Fibroblast of skin of abdomen (primary cell): ENCODE results near the gene GMPS. TPM values are rescaled to one million over a fixed set of nuclear protein-coding genes. Genes with fewer than 3 reads are reported as not detected.
"Not testable (repeated sequence)": the region's sequence is repeated elsewhere in the genome, so short reads cannot be mapped to it uniquely, and the experiment has no call there.

Experiments
- DNase-seq: peaks from one replicate; pipeline ENCODE4 v3.0.0-alpha.2; 2013
- polyA plus RNA-seq, 2 experiments: library from polyadenylated mRNA; unstranded; fragments of 120-200 nt; gene quantifications; one replicate each; pipeline ENCODE4 v1.2.1, GENCODE V29; 2013; ENCODE audit not compliant: insufficient read length in 2 of 2

The GMPS gene
- 71.9 TPM for polyA plus RNA-seq (2013, experiment 1 of 2; ENCODE audit: insufficient read length)
- polyA plus RNA-seq (2013, experiment 2 of 2; ENCODE audit: insufficient read length), result 73.4 TPM

DNA sequence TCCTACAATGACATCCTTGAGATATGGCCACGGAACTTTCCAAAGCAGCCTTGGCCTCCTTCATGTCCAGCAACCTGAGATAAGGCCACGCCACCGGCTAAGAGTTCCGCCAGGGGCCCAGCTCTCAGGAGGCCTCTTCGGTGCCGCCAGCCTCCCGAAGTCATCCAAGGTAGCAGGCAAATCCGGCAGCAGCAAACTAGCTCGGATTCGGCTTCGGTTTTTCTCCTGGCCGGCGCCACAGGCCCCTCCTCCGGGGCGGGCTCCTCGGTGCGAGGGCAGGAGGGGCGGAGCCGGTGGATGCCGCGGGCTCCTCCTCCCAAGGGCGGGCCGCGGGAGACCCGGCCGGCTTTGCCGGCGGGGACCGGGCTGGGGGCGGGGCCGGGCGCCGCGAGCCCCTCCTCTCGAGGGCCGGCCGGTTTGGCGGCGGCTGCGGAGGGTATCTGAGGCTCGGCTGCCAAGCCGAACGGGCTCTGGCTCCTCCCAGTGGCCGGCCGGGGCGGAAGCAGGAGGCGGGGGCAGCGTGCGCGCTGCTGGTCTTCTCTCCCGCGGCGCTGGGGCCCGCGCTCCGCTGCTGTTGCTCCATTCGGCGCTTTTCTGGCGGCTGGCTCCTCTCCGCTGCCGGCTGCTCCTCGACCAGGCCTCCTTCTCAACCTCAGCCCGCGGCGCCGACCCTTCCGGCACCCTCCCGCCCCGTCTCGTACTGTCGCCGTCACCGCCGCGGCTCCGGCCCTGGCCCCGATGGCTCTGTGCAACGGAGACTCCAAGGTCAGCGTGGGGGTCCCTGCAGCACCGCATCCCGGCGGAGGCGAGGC is at the start of gene GMPS:
TSS of gene GMPS (plus strand) at position 518 of the 812 bp plus-strand sequence. CDS start at position 739, 221 bp downstream.
- DNase-seq, result peak; percentile 96

DNA sequence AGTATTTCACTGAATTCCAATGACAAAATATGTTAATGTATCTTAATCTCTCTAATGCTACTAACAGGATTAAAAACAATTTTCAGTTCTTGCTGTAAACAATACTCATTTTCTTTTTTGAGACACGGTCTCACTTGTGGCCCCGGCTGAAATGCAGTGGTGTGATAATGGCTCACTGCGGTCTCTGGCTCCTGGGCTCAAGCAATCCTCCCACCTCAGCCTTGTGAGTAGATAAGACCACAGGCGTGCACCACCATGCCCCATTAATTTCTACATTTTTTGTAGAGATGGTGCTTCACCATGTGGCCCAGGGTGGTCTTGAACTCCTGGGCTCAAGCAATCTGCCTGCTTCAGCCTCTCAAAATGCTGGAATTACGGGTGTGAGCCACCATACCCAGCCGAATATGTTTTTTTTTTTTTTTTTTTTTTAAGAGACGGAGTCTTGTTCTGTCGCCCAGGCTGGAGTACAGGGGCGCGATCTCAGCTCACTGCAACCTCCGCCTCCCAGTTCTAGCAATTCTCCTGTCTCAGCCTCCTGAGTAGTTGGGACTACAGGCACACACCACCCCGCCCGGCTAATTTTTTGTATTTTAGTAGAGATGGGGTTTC is 41.9 kb upstream of the GMPS start:
- DNase-seq, result not testable (repeated sequence)

DNA sequence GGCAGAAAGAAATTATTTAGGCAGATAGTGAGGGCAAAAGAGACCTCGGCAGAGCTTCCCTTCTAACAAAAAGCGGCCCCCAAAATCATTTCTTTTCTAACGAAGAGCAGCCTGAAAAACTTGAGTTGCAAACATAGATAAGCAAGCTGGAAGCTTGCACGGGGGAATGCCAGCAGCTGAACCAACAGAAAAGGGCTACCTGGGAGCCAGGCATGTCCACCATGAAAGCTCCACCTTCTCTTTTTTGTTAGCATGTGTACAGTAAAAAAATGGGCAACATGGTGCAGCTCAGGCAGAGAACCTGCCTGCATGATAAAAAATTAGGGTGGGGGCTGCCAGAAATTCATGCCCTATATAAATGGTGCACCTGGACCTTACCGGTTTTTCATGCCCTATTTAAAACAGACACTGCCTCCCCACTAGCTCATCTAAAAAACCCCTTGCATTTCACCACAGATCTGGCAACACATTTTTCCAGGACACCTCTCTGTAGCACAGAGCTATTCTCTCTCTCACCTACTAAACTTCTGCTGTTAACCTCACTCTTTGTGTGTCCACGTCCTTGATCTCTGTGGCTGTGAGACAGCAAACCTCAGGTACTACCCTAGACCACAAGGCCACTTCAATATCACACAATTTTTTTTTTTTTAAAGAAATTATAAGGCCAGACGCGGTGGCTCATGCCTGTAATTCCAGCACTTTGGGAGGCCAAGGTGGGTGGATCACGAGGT is 34.9 kb upstream of the GMPS start:
- DNase-seq, result no peak

DNA sequence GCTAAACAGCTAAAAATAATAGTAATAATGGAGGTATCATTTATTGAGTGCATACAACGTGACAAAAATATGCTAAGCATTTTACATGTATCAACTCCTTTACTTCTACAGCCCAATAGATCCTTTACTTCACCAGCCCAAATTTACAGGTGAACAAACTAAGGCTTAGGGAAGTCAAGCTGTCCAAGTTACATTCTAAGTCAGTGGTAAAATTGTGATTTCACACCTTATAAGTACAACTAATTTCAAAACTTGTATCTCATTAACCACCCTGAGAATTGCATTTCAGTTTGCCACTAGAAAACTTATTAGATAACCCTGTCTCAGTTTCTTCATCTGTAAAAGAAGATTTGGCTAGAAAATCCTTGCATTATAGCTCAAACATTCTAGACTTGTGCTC is 26.9 kb upstream of the GMPS start:
- no peak for DNase-seq

DNA sequence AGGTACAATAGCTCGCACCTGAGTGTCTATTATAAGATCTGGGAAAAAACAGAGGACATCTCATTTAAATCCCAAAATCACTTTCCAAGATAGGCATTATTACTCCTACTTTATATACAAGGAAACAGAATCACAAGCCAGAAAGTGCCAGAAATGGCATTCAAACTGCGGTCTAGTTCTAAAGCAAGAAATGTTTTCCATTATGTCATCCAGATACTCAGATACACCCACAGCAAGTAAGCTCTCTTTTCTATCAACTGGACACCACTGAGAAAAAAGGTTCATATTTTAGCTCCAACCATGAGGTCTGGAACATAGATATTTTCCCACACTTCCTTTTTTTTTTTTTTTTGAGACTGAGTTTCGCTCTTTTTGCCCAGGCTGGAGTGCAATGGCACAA is 24.3 kb upstream of the GMPS start:
- no peak for DNase-seq

DNA sequence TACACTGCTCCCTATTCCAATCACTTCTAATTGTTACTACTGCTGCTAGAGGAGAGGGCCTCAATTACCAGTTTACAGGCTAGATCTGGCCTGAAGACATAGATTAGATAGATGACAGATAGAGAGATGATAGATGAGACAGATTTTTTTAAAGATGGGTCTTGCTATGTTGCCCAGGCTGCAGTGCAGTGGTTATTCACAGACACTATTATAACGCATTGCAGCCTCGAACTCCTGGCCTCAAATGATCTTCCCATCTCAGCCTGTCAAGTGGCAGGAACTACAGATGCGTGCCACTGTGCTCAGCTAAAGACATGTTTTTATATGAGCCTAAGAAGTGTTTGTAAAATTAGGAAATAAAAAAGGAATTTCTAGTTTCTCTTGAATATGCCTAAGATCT is 22.5 kb upstream of the GMPS start:
- DNase-seq, result no peak

DNA sequence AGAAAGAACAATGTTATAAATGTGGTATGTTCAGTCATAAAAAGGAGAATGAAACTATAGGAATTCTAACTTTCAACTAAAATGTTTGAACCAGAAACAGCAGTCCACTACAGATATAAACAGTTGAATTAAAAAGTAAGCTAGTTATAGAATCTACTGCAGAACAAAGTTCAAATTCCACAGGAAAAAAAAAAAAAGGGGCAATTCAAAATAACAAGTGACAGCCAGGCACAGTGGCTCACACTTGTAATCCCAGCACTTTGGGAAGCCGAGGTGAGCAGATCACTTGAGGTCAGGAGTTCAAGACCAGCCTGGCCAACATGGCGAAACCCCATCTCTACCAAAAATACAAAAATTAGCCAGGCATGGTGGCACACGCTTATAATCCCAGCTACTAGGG is 21.0 kb upstream of the GMPS start:
- DNase-seq, result not testable (repeated sequence)

DNA sequence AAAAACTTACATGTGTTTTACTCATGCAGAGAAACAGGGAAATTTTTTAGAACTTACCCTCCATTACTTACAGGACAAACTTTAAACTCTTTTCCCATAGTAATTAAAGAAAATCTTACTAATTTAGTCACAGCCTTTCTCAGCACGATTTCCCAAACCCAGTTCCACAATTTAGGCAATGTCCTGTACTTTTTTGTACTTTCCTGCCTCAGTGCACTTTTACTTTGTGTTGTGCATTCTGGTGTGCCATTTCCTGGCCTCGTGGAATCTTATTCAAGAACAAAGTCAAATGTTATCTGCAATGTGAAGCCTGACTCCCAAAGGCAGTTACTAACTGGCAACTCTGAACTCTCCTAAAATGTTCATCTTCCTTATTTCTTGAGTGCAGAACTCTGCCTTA is 18.1 kb upstream of the GMPS start:
- no peak for DNase-seq

DNA sequence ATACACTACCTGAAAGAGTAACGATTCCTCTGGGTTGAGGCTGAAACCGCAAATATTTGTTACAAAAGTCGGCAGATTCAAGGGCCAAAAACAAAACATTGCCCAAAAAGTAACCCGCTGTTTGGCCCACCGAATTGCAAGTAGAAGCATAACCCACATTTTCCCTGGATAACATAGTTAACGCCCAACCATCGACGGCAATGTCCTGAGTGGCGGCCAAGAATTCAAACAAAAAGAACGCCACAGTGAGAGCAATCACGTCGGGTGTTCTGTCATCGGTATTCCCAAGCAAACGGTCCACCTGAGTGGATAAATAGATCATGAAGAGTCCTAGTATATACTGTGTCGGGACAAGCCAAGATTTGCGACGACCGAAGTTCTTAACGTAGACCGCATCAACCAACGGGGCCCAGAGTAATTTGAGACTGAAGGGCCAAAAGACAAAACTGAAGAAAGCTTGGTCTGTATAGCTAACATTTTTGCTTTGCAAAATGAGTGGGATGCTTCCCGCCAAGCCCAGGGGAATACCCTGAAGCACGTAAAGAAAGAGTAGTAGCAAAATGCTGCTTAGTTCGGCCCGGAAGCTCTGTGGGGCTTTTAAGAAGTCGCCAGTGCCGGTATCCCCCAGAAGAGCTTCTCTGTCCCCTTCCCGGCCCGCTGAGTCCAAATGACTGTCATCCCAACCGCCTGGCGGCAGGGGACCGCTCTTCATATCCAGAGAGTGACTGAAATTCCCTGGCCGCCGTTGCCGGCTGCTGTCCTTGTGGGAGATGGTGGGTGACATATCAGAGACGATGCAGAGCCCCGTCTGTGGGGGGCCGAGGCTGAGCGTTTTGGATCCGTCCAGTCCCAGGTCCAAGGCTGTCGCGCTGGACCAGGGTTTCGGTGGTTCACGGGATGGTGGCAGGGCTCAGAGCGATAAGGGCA is 17.0 kb upstream of the GMPS start:
- peak; percentile 5 for DNase-seq

DNA sequence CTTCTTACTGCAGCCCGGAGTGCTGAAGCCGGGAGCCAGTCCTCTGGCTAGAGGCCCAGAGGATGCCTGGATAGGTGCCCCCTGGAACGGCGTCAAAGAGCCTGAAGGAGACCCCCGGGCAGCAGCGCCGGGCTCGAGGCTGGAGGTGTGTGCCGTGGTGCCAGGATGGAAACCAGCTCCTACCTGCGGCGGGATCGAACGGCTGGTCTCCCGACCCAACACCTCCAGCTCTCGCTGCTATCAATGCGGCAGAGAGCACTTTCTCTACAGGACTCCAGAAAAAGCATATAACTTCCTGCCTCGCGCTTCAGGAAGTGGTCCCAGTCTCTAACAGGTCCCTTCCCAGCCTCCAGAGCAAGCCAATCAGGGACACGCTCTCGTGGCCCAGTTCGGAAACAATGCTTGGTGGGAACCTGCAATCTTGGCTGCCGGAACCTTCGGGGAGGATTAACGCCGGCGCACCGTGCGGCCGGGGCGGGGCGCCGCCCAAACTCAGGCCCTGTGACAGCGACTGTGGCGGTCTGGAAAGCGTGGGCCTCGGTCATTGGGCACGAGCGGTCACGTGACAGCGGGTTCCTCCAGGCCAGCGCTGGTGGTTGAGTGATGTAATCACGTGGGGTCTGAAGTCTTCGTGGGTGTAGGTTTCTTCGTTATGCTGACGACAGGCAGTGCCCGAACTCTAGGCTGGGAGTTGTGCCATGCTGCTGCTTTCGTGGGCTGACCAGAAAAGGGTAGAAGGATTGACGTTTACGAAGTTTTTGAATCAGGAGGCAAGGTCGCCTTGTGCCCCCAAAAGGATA is 16.1 kb upstream of the GMPS start, which contains the start of gene SLC33A1:
TSS of gene SLC33A1 (minus strand) at position 287 of the 800 bp plus-strand sequence. CDS start 430 bp downstream, outside the sequence.
- DNase-seq, result peak; percentile 100

DNA sequence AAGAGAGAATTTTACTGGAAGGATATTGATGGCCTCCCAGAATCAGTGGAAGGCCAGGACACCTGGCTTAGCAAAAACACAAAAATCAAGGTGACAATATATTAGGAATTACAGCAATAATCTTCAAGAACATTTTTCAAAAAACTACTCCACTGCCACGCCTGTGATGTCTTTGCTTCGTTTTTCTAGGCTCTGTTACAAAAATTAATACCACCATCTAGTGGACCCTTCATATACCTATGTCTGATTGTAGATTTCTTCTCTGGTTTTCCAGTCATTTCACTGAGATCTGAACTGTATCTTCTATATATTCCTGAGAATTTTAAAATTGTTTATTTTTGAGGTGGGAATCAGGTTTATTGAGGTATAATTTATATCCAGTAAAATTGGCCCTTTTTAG is 10.6 kb upstream of the GMPS start:
- DNase-seq, result peak; percentile 10

DNA sequence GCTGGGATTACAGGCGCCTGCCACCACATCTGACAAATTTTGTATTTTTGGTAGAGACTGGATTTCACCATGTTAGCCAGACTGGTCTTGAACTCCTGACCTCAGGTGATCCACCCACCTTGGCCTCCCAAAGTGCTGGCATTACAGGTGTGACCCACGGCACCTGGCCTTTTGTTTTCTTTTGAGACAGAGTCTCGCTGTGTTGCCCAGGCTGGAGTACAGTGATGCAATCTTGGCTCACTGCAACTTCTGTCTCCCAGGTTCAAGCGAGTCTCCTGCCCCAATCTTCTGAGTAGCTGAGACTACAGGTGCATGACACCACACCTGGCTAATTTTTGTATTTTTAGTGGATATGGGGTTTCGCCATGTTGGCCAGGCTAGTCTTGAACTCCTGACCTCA is 10.0 kb upstream of the GMPS start:
- DNase-seq, result not testable (repeated sequence)

DNA sequence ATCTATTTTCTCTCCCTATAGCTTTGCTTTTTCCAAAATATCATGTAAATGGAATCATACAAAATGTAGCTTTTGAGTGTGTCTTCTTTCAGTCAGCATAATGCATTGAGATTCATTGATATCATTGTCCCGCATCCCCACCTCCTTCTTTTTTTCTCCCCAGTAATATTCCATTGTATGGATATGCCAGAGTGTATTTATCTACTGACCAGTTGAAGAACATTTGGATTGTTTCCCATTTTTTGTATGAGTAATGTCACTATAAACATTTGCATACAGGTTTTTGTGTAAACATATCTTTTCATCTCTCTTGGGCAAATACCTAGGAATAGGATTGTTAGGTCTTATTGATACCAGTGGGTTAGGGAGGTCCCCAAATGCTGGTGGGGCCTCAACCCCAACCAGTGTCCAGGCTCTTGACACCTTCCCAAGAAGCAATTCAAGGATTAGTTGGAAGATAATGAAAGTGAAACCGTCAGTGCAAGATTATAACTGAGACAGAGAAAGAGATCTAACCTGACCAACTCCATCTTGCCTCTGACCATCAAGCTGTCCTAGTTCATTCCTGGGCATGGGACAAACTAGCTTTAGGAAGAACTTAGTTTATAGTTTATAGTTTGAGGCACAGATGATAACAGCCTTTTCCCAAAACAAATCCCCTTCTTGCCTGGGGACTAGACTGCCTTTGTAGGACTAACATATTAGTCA is 8.8 kb upstream of the GMPS start:
- DNase-seq, result no peak

DNA sequence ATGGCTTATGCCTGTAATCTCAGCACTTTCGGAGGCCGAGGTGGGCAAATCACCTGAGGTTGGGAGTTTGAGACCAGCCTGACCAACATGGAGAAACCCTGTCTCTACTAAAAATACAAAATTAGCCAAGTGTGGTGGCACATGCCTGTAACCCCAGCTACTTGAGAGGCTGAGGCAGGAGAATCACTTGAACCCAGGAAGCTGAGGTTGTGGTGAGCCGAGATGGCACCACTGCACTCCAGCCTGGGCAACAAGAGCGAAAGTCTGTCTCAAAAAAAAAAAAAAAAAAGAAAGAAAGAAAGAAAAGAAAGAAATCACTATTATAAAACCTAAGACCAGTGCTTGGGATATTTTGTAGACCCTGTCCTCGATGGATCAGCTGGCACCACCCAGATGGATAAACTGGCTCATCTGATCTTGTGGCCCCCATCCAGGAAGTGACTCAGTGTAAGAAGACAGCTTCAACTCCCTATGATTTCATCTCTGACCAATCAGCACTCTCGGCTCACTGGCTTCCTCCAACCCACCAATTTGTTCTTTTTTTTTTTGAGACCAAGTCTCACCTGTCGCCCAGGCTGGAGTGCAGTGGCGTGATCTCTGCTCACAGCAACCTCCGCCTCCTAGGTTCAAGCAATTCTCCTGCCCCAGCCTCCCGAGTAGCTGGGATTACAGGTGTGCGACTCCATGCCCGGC is 8.0 kb upstream of the GMPS start:
- DNase-seq, result peak; percentile 71

DNA sequence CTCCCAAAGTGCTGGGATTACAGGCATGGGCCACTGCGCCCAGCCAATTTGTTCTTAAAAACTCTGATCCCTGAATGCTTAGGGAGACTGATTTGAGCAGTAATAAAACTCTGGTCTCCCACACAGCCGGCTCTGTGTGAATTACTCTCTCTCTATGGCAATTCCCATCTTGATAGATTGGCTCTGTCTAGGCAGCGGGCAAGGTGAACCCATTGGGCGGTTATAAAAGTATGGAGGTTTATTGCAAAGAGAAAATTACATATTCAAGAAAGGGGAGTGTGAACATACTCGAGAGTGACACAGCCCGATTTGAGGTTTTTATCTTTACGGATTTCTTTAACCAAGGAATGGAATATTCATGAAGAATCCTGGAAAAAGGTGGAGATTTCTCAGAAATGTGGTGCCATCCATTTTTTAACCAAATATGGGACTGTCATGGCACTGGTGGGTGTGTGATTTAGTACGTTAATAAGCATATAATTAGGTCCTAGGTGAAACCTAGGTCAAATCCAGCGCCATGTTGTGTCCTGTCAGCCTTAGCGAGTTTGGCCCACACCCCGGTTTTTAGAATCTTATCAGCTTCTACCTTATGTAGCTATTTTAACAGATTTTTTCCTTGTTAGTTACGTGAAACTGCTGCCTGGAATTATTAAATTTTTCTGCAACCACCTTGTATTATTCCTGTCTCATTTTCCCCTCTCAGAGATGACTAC is 7.2 kb upstream of the GMPS start:
- no peak for DNase-seq

DNA sequence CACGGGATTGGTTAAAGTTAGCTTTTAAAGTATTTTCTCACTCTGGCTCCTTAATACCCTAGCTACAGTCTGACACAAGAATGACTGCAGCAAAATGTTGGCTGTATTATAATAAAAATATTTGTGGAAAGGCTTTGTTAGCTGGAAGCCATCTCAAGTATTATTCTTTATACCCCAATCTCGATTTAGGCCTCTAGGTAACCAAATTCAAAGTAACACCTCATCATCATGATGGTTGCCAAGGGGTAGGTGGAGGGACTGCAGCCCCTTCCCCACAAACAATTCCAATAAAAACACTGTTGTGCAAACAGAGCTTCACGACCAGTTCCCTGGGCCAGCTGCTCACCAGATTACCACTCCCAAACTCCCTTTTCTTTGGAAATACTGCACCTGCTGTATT is 759 bp upstream of the GMPS start:
- no peak for DNase-seq

DNA sequence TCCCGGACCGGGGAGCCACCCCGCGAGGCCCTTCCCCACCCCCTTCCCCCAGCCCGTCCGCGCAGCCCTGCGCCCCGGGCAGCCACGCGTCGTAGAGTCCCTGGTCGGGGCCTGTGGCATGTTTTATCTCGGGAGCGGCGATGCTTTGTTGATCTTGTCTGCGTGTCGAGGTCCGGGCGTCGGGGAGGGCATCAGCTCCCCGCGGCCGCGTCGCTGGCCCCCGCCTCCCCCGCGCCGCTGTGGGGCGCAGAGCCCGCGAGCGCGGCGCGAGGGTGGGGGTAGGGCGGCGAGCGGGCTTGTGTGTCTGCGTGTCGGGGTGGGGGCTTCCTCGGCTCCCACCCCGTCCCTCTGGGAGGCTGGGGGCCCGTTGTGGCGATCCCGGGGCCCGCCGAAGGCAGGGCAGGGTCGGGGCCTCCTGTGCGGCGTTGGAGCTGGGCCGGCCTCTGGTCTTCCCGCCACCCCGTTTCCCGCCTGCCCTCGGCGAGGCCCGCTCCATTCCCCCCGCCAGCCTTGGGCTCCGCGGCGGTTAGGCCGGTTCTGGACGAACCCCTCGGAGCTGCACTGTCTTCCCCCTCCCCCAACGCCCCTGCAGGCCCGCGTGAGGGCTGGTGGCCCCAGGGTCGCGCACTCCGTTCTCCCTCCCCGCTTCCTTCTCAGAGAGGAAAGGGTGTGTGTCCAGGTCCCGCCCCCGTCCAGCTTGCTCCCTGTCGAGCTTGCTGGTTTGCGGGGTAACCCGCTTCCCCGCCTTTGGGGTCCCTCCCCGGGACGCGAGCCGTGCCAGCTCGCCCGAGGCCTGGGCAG is 695 bp downstream of the GMPS start:
- peak; percentile 10 for DNase-seq

DNA sequence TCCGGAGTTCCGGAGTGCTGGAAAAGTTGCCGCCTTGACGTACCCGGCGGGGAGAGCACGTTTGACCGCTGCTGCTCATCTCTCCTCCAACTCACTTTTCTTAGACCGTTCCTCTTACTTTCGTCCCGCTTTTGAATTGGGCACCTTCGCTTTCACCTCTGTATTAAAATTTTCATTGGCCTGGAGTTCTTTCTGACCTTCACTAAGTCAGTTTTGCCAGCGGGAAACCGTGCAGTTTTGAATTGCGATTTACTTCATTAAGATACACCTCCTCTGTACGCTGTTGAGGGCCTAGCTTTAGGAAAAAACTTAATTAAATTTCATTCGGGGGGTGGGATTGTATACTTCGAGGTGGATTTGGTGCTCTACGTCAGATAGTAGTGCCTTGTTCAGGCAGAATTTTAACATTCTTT is 1.3 kb downstream of the GMPS start:
- peak; percentile 18 for DNase-seq
